Panc1 (cell line): ENCODE results near the gene TAX1BP1. TPM values are rescaled to one million over a fixed set of nuclear protein-coding genes. Genes with fewer than 3 reads are reported as not detected.

Source experiments
- ATAC-seq: fragments of 200-7000 bp; cut with Tn5 transposase; 2 replicates; pipeline ENCODE4 v1.9.1; 2020; ENCODE audit warnings: mild to moderate bottlenecking, moderate library complexity
- BruUV-seq: library from RNA; stranded (reverse); fragments of 400-500 nt; replicated peaks from 2 replicates; lab custom pipeline; 2021; lab: Mats Ljungman, UMichigan
- CTCF ChIA-PET: fragments of 300-600 bp; sonication (Branson Sonifier 250); formaldehyde crosslinking; loops from one replicate; lab custom pipeline; 2022; ENCODE audit warnings: antibody characterized with exemption; lab: Charles Lee
- POLR2A ChIA-PET: fragments of 300-600 bp; sonication (Branson Sonifier 250); formaldehyde crosslinking; loops from one replicate; lab custom pipeline; 2022; ENCODE audit warnings: antibody characterized with exemption; lab: Charles Lee
- DNase-seq: peaks from one replicate; pipeline ENCODE4 v3.0.0-alpha.2; 2010; ENCODE audit warnings: low read depth, low spot score
- H3K27ac ChIP-seq: 2 replicates; pipeline ENCODE4 v1.5.1; 2011; ENCODE audit warnings: mild to moderate bottlenecking, low read length, inconsistent platforms
- H3K27me3 ChIP-seq: fragments of 200-500 bp; sonication (Bioruptor generic); 2 replicates; pipeline ENCODE4 v1.6.0; 2014; ENCODE audit warnings: low read length, inconsistent platforms; ENCODE audit not compliant: control insufficient read depth, insufficient read depth
- H3K36me3 ChIP-seq: fragments of 200-500 bp; sonication (Bioruptor generic); 2 replicates; pipeline ENCODE4 v1.5.1; 2014; ENCODE audit warnings: inconsistent platforms, mild to moderate bottlenecking, low read length, moderate library complexity; ENCODE audit not compliant: control insufficient read depth, insufficient read depth
- H3K4me1 ChIP-seq: 2 replicates; pipeline ENCODE4 v1.5.1; 2011; ENCODE audit warnings: inconsistent platforms, mild to moderate bottlenecking, low read length, moderate library complexity; ENCODE audit not compliant: control insufficient read depth, insufficient read depth
- H3K4me3 ChIP-seq, 2 experiments: 2 replicates each; pipeline ENCODE4 v1.5.1; 2011 to 2012; ENCODE audit warnings: low read depth in 2 of 2, low read length in 2 of 2, mild to moderate bottlenecking in 2 of 2, inconsistent platforms in 1 of 2, moderate library complexity in 1 of 2
- H3K9me3 ChIP-seq: fragments of 200-500 bp; sonication (Bioruptor generic); 2 replicates; pipeline ENCODE4 v1.5.1; 2014; ENCODE audit warnings: low read depth, mild to moderate bottlenecking, inconsistent platforms, low read length, moderate library complexity; ENCODE audit not compliant: control insufficient read depth, insufficient read depth
- POLR2AphosphoS5 ChIP-seq: IDR thresholded peaks from 2 replicates; pipeline ENCODE4 v1.6.1; 2012; ENCODE audit warnings: mild to moderate bottlenecking, low read depth, low read length, moderate library complexity
- SIN3A ChIP-seq: IDR thresholded peaks from 2 replicates; pipeline ENCODE4 v1.6.1; 2012; ENCODE audit warnings: low read depth, mild to moderate bottlenecking, low read length, moderate library complexity, borderline replicate concordance; ENCODE audit not compliant: insufficient read depth
- TCF7L2 ChIP-seq: IDR thresholded peaks from 2 replicates; pipeline ENCODE4 v1.6.1; 2011; ENCODE audit warnings: mild to moderate bottlenecking, low read depth, low read length, inconsistent platforms
- in situ Hi-C: cut with HindIII; loops from 2 replicates; pipeline ENCODE4 v1.10.0; 2016; ENCODE audit warnings: low sequenced_read_pairs, low pct_unique_long_range_greater_than_20kb
- intact Hi-C: fragments of 100-400 bp; cut with micrococcal nuclease; formaldehyde crosslinking; loops from one replicate; pipeline ENCODE4 v1.10.0; 2022; ENCODE audit not compliant: unreplicated experiment
- total RNA-seq: library from RNA; stranded (reverse); gene quantifications from one replicate; pipeline ENCODE4 v1.2.1, GENCODE V29; 2021; ENCODE audit not compliant: unreplicated experiment
- TF ChIP-seq, protein P1 (sequence below): fragments of 450-650 bp; IDR thresholded peaks from 2 replicates; pipeline ENCODE4 v1.5.1; 2017; ENCODE audit warnings: mild to moderate bottlenecking
- TF ChIP-seq, protein P2 (sequence below), 2 experiments: IDR thresholded peaks; 2 replicates each; pipeline ENCODE4 v1.6.1; 2011 to 2012; ENCODE audit warnings: low read depth in 2 of 2, control low read depth in 1 of 2, low read length in 1 of 2, mild to moderate bottlenecking in 1 of 2, moderate library complexity in 1 of 2; ENCODE audit not compliant: insufficient read depth in 1 of 2

Gene TAX1BP1
- total RNA-seq, 1 experiment from 2014 or later = 125 TPM

DNA sequence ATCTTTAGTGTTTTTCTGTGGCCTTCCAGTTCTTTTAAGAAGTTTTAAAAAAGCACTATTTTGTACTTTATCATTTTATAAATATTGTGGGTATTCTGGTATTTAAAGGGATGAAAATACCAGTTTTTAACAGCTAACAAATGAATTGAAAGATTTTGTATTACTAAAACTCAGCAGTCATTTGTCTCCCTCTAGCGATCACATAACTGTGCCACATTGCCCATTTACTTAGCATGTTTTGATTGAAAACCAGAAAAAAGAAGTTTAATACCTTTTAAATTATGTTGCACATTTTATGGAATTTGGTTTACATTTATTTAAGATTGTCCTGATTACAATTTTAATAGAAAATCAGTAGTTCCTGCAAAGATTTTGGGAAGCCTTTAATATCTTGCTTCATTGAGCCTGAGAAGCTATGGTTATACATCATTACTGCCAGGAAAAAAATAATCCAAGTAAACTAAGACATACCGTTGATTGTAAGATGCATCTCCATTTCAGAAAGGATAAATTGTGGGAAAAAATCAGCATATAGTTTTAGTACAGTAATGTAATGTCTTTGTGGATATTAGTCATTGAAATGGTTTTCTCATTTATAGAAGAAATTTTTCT is 34.9 kb downstream of the TAX1BP1 start:
- POLR2A ChIA-PET = interaction anchor here (0.6 kb wide), 1 partner anchor 37 kb away, joined by 3 read pairs; no protein-coding TSS in a partner anchor
- in situ Hi-C loops = no loop called here

DNA sequence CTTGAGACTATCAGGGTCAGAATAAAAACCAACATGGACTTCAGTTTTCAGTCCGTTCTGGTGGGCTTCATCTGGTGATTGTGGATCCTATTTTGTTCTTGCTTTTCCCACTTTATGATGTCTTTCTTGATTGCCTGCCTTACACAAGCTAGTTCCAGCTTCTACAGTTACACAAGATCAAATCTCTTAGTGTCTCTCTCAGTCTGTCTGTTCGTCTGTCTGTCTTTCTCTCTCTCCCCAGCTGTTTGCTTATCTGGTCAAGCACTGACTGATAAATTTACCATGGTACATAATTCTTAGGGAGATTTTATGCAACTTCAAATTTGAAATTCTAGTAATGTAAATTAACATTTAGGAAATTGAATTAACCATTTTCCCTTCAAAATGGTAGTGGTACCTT is 35.8 kb downstream of the TAX1BP1 start:
- Histone ChIP-seq H3K27me3 (no peaks in the 10 kb centered on the region), H3K4me1 (no peaks in the 10 kb centered on the region; the same call in 1 of the 2 replicates), H3K36me3 (peaks cover 10% of the 10 kb centered on the region; the same call in 1 of the 2 replicates), H3K9me3 (no peaks in the 10 kb centered on the region), H3K4me3 (no peak overlapping the region), H3K27ac (no peak overlapping the region)
- ChIA-PET POLR2A (interaction anchor here (0.7 kb wide), 1 partner anchor 13 kb away, joined by 3 read pairs; no protein-coding TSS in a partner anchor), CTCF (interaction anchor here (1.8 kb wide), 1 partner anchor 113 kb away, joined by 4 read pairs; the partner anchor contains the start of gene HIBADH)
- no TSS peak for BruUV-seq
- DNase-seq (no peak), ATAC-seq (no peak)
- TF ChIP-seq POLR2AphosphoS5 = no peak
- TF ChIP-seq, protein P1, sequence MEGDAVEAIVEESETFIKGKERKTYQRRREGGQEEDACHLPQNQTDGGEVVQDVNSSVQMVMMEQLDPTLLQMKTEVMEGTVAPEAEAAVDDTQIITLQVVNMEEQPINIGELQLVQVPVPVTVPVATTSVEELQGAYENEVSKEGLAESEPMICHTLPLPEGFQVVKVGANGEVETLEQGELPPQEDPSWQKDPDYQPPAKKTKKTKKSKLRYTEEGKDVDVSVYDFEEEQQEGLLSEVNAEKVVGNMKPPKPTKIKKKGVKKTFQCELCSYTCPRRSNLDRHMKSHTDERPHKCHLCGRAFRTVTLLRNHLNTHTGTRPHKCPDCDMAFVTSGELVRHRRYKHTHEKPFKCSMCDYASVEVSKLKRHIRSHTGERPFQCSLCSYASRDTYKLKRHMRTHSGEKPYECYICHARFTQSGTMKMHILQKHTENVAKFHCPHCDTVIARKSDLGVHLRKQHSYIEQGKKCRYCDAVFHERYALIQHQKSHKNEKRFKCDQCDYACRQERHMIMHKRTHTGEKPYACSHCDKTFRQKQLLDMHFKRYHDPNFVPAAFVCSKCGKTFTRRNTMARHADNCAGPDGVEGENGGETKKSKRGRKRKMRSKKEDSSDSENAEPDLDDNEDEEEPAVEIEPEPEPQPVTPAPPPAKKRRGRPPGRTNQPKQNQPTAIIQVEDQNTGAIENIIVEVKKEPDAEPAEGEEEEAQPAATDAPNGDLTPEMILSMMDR = no peak
- TF ChIP-seq TCF7L2 = no peak
- no peak for TF ChIP-seq SIN3A
- TF ChIP-seq, protein P2, sequence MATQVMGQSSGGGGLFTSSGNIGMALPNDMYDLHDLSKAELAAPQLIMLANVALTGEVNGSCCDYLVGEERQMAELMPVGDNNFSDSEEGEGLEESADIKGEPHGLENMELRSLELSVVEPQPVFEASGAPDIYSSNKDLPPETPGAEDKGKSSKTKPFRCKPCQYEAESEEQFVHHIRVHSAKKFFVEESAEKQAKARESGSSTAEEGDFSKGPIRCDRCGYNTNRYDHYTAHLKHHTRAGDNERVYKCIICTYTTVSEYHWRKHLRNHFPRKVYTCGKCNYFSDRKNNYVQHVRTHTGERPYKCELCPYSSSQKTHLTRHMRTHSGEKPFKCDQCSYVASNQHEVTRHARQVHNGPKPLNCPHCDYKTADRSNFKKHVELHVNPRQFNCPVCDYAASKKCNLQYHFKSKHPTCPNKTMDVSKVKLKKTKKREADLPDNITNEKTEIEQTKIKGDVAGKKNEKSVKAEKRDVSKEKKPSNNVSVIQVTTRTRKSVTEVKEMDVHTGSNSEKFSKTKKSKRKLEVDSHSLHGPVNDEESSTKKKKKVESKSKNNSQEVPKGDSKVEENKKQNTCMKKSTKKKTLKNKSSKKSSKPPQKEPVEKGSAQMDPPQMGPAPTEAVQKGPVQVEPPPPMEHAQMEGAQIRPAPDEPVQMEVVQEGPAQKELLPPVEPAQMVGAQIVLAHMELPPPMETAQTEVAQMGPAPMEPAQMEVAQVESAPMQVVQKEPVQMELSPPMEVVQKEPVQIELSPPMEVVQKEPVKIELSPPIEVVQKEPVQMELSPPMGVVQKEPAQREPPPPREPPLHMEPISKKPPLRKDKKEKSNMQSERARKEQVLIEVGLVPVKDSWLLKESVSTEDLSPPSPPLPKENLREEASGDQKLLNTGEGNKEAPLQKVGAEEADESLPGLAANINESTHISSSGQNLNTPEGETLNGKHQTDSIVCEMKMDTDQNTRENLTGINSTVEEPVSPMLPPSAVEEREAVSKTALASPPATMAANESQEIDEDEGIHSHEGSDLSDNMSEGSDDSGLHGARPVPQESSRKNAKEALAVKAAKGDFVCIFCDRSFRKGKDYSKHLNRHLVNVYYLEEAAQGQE (IDR thresholded peaks at IDR 0.05; ENCODE audit: insufficient read depth in 1 of 2, low read depth in 2 of 2, low read length in 1 of 2) = no peak
- intact Hi-C loops (no loop called here), in situ Hi-C loops (no loop called here)

More for the DNA sequence above, 34.9 kb downstream of the TAX1BP1 start:
- Histone ChIP-seq H3K4me3 (no peak overlapping the region), H3K4me1 (no peaks in the 10 kb centered on the region; the same call in 1 of the 2 replicates), H3K36me3 (peaks cover 13% of the 10 kb centered on the region; the same call in 1 of the 2 replicates), H3K27me3 (no peaks in the 10 kb centered on the region), H3K9me3 (no peaks in the 10 kb centered on the region), H3K27ac (no peak overlapping the region)
- CTCF ChIA-PET = interaction anchor here (0.8 to 1.8 kb wide), 7 partner anchors 9 to 579 kb away, joined by 3 to 6 read pairs (median 3); partner anchors contain the start of gene HIBADH
- DNase-seq (peak; percentile 13), ATAC-seq (no peak)
- intact Hi-C loops = loop anchor here (5.0 kb wide), 1 partner anchor 83 kb away; no protein-coding TSS in a partner anchor
- no peak for TF ChIP-seq SIN3A
- TF ChIP-seq, protein P1 = peak; percentile 81; the same call in 1 of the 2 replicates
- BruUV-seq = no TSS peak
